H1 (cell line): ENCODE results near the gene TBCD. TPM values are rescaled to one million over a fixed set of nuclear protein-coding genes. Genes with fewer than 3 reads are reported as not detected.

Experiments used
- CTCF ChIA-PET: fragments of 300-600 bp; sonication (Branson Sonifier 250); formaldehyde crosslinking; loops from one replicate; lab custom pipeline; 2021; ENCODE audit not compliant: partially characterized antibody; lab: Charles Lee
- POLR2A ChIA-PET: fragments of 300-600 bp; sonication (Branson Sonifier 250); formaldehyde crosslinking; loops from one replicate; lab custom pipeline; 2021; ENCODE audit warnings: inconsistent platforms; ENCODE audit not compliant: partially characterized antibody; lab: Charles Lee
- DNase-seq, 2 experiments: peaks; one replicate each; pipeline versions ENCODE4 v3.0.0 to v3.0.0-alpha.2; 2010 to 2022; ENCODE audit warnings: low spot score in 2 of 2, low read depth in 1 of 2, mixed read lengths in 1 of 2
- FAIRE-seq: peaks from 2 replicates; lab custom pipeline; 2011; peaks lifted over from hg19 to GRCh38; lab: Jason Lieb, UNC
- H2AFZ ChIP-seq: 2 replicates; pipeline ENCODE4 v1.8.1; 2012; ENCODE audit warnings: low read length, inconsistent platforms
- H2AK5ac ChIP-seq: 2 replicates; pipeline ENCODE4 v1.6.1; 2013; ENCODE audit warnings: low read depth, low read length
- H2BK120ac ChIP-seq: replicated peaks from 2 replicates; pipeline ENCODE3; 2013; ENCODE audit warnings: low read depth, low read length, inconsistent platforms
- H2BK12ac ChIP-seq: 2 replicates; pipeline ENCODE4 v1.6.1; 2013; ENCODE audit warnings: low read depth, low read length
- H2BK15ac ChIP-seq: 2 replicates; pipeline ENCODE4 v1.6.1; 2013; ENCODE audit warnings: low read length
- H2BK20ac ChIP-seq: 2 replicates; pipeline ENCODE4 v1.6.1; 2013; ENCODE audit warnings: low read length
- H2BK5ac ChIP-seq: 2 replicates; pipeline ENCODE4 v1.6.1; 2013; ENCODE audit warnings: low read depth, low read length
- H3K14ac ChIP-seq: 2 replicates; pipeline ENCODE4 v1.6.1; 2013; ENCODE audit warnings: inconsistent platforms; ENCODE audit not compliant: insufficient read length
- H3K18ac ChIP-seq: 2 replicates; pipeline ENCODE4 v1.6.1; 2013; ENCODE audit warnings: low read length; ENCODE audit errors: extremely low read depth
- H3K23ac ChIP-seq: 2 replicates; pipeline ENCODE4 v1.6.1; 2013; ENCODE audit warnings: inconsistent platforms; ENCODE audit not compliant: insufficient read length
- H3K23me2 ChIP-seq: 2 replicates; pipeline ENCODE4 v1.6.1; 2013; ENCODE audit warnings: low read depth, low read length
- H3K27ac ChIP-seq: 2 replicates; pipeline ENCODE4 v1.6.1; 2011; ENCODE audit warnings: low read depth, low read length, inconsistent platforms
- H3K27me3 ChIP-seq, 4 experiments: replicated peaks in 1 of 4; 1 replicate in 1 of 4; 2 replicates in 3 of 4; pipeline versions ENCODE4 v1.6.1 to v1.8.1; 2011 to 2013; ENCODE audit warnings: low read length in 3 of 4, mild to moderate bottlenecking in 3 of 4, inconsistent platforms in 2 of 4, mixed read lengths in 2 of 4, moderate library complexity in 1 of 4; ENCODE audit not compliant: control insufficient read depth in 3 of 4, insufficient read depth in 3 of 4; ENCODE audit errors: extremely low read depth in 1 of 4
- H3K36me3 ChIP-seq, 4 experiments: 2 replicates each; pipeline versions ENCODE4 v1.6.1 to v1.8.1; 2011 to 2013; ENCODE audit warnings: mild to moderate bottlenecking in 4 of 4, low read length in 3 of 4, moderate library complexity in 2 of 4, control low read depth in 1 of 4, inconsistent platforms in 1 of 4; ENCODE audit not compliant: insufficient read depth in 4 of 4, control insufficient read depth in 2 of 4
- H3K4ac ChIP-seq: replicated peaks from 2 replicates; pipeline ENCODE3; 2013; ENCODE audit warnings: low read length, low read depth, mixed read lengths, inconsistent platforms; ENCODE audit not compliant: insufficient read length
- H3K4me1 ChIP-seq, 4 experiments: replicated peaks in 1 of 4; 1 replicate in 1 of 4; 2 replicates in 3 of 4; pipeline versions ENCODE4 v1.6.1 to v1.8.1; 2011 to 2013; ENCODE audit warnings: low read length in 3 of 4, inconsistent platforms in 2 of 4, mixed read lengths in 1 of 4; ENCODE audit not compliant: insufficient read depth in 4 of 4, control insufficient read depth in 3 of 4
- H3K4me2 ChIP-seq, 2 experiments: 2 replicates each; pipeline versions ENCODE4 v1.6.1 to v1.8.1; 2011 to 2013; ENCODE audit warnings: low read depth in 2 of 2, low read length in 2 of 2, control low read depth in 1 of 2, inconsistent platforms in 1 of 2, mild to moderate bottlenecking in 1 of 2; ENCODE audit not compliant: insufficient read depth in 1 of 2
- H3K4me3 ChIP-seq, 4 experiments: fragments of 200-600, 300-600 bp in 1 of 4; sonication (generic), shearing (Covaris generic), sonication (Bioruptor Twin) in 1 of 4; 2 replicates each; pipeline versions ENCODE4 v1.5.1 to v1.8.1; 2011 to 2016; ENCODE audit warnings: low read length in 4 of 4, low read depth in 3 of 4, control low read depth in 2 of 4, inconsistent platforms in 2 of 4, mild to moderate bottlenecking in 2 of 4, mixed read lengths in 1 of 4, moderate library complexity in 1 of 4; ENCODE audit not compliant: insufficient read depth in 2 of 4; ENCODE audit errors: extremely low read depth in 1 of 4
- H3K56ac ChIP-seq: replicated peaks from 2 replicates; pipeline ENCODE3; 2013; ENCODE audit warnings: low read depth, mild to moderate bottlenecking, mixed read lengths, low read length, inconsistent platforms; ENCODE audit not compliant: insufficient read length
- H3K79me1 ChIP-seq: 2 replicates; pipeline ENCODE4 v1.6.1; 2013; ENCODE audit warnings: low read depth, low read length, control low read depth
- H3K79me2 ChIP-seq, 2 experiments: 2 replicates each; pipeline versions ENCODE4 v1.6.1 to v1.8.1; 2012 to 2013; ENCODE audit warnings: low read length in 2 of 2, mild to moderate bottlenecking in 2 of 2, inconsistent platforms in 1 of 2; ENCODE audit not compliant: insufficient read depth in 2 of 2, control insufficient read depth in 1 of 2
- H3K9ac ChIP-seq, 4 experiments: replicated peaks in 1 of 4; 1 replicate in 1 of 4; 2 replicates in 3 of 4; pipeline versions ENCODE4 v1.6.1 to v1.8.1; 2011 to 2013; ENCODE audit warnings: low read depth in 3 of 4, low read length in 3 of 4, control low read depth in 2 of 4, mild to moderate bottlenecking in 2 of 4, moderate library complexity in 2 of 4, inconsistent platforms in 1 of 4; ENCODE audit errors: extremely low read depth in 1 of 4
- H3K9me3 ChIP-seq, 2 experiments: 2 replicates each; pipeline versions ENCODE4 v1.6.1 to v1.8.1; 2012 to 2013; ENCODE audit warnings: mild to moderate bottlenecking in 2 of 2, moderate library complexity in 2 of 2, control low read depth in 1 of 2, inconsistent platforms in 1 of 2, low read depth in 1 of 2, low read length in 1 of 2, mixed read lengths in 1 of 2; ENCODE audit not compliant: insufficient read depth in 2 of 2
- H4K20me1 ChIP-seq, 2 experiments: replicated peaks in 1 of 2; 2 replicates each; pipeline versions ENCODE3 to v1.8.1; 2011 to 2013; ENCODE audit warnings: inconsistent platforms in 2 of 2, low read length in 2 of 2, mild to moderate bottlenecking in 1 of 2; ENCODE audit not compliant: insufficient read depth in 2 of 2, control insufficient read depth in 1 of 2
- H4K5ac ChIP-seq: 2 replicates; pipeline ENCODE4 v1.6.1; 2013; ENCODE audit warnings: low read length, low read depth, mixed read lengths, inconsistent platforms; ENCODE audit not compliant: insufficient read length
- H4K8ac ChIP-seq: 2 replicates; pipeline ENCODE4 v1.8.0; 2013; ENCODE audit warnings: mild to moderate bottlenecking, moderate library complexity, low read length, inconsistent platforms; ENCODE audit not compliant: insufficient read depth; ENCODE audit errors: extremely low read depth
- H4K91ac ChIP-seq: replicated peaks from 2 replicates; pipeline ENCODE3; 2013; ENCODE audit warnings: low read length, mixed read lengths, inconsistent platforms; ENCODE audit not compliant: insufficient read length
- CEBPB ChIP-seq: IDR thresholded peaks from 2 replicates; pipeline ENCODE4 v1.6.1; 2012; ENCODE audit warnings: low read depth, low read length
- HDAC2 ChIP-seq, 2 experiments: fragments of 300-600 bp in 1 of 2; sonication (generic) in 1 of 2; IDR thresholded peaks; 2 replicates each; pipeline ENCODE4 v1.6.1; 2011 to 2012; ENCODE audit warnings: low read depth in 2 of 2, low read length in 2 of 2, mild to moderate bottlenecking in 2 of 2, moderate library complexity in 2 of 2, borderline replicate concordance in 1 of 2, inconsistent platforms in 1 of 2
- POLR2A ChIP-seq, 2 experiments: IDR thresholded peaks; 1 replicate in 1 of 2; 2 replicates in 1 of 2; pipeline ENCODE4 v1.6.1; 2011; ENCODE audit warnings: low read depth in 2 of 2, low read length in 2 of 2, mild to moderate bottlenecking in 2 of 2; ENCODE audit errors: control extremely low read depth in 1 of 2
- POU5F1 ChIP-seq: IDR thresholded peaks from 2 replicates; pipeline ENCODE4 v1.6.1; 2011; ENCODE audit warnings: low read depth, mild to moderate bottlenecking, low read length, moderate library complexity
- SAP30 ChIP-seq: fragments of 300-600 bp; sonication (generic); IDR thresholded peaks from 2 replicates; pipeline ENCODE4 v1.7.1; 2012; ENCODE audit warnings: low read length, moderate library complexity, mild to moderate bottlenecking, inconsistent platforms; ENCODE audit not compliant: insufficient read depth, insufficient replicate concordance
- TEAD4 ChIP-seq: IDR thresholded peaks from 2 replicates; pipeline ENCODE4 v1.6.1; 2012; ENCODE audit warnings: low read depth, low read length, inconsistent platforms, mixed read lengths
- WGBS, 2 experiments: shearing (Covaris generic) in 1 of 2; methylation state at CpG; one replicate each; pipeline versions ENCODE4 v1.1.6 to v1.1.7; 2013 to 2015; ENCODE audit warnings: low lambda C conversion rate in 2 of 2, mixed read lengths in 2 of 2, inconsistent platforms in 1 of 2, low coverage in 1 of 2, missing lambda C conversion rate in 1 of 2; ENCODE audit not compliant: insufficient replicate concordance in 2 of 2, insufficient coverage in 1 of 2, insufficient read length in 1 of 2; ENCODE audit errors: extremely low coverage in 1 of 2, missing lambda C conversion rate in 1 of 2; 5-methylcytosine and 5-hydroxymethylcytosine counted together
- polyA plus RNA-seq, 7 experiments: library from polyadenylated mRNA; depleted of rRNA in 3 of 7; stranded (reverse) in 5 of 7; unstranded in 2 of 7; fragments of >200 nt in 5 of 7; fragments of 200-250 nt in 2 of 7; gene quantifications; 1 replicate in 5 of 7; 2 replicates in 1 of 7; 4 replicates in 1 of 7; pipeline versions ENCODE4 v1.2.1 to v1.2.3, GENCODE V29; 2011 to 2013; ENCODE audit warnings: missing spikeins in 2 of 7, mixed read lengths in 2 of 7
- total RNA-seq: library from RNA; stranded (reverse); fragmentation: NEBNext Ultra II Directional; extraction: Animal tissue kit (Norgen Biotek cat#: 25700); gene quantifications from 2 replicates; pipeline ENCODE4 v1.2.1, GENCODE V29; 2021

The TBCD gene
- total and polyA plus RNA-seq, 2 of the 8 experiments (the other 6 are each of a cell fraction or from before 2014, with no cell fraction given) = 118 to 162 TPM

DNA sequence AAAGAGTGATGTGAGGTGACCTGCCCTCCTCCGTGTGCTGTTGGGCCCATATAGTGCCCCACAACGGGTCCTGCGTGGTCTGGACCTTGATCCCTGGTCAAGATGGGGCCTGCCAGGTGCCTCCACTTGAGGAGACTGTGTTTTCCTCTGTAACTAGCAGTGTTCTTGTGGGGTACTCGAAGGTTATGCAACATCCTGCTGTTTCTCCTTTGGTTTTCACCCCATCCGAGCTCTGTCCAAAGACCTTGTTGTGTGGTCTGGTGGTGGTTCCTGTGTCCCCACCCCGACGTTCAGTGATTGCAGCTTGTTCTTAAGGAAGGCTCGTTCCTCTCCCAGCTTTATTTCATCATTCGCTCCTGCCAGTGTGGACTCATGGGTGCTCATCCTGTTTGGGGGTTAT, 126.7 kb downstream of the TBCD start:
- Histone ChIP-seq H3K9me3 (no peaks in the 10 kb centered on the region), H3K79me1 (peaks cover 21% of the 10 kb centered on the region), H3K4ac (no peak overlapping the region), H3K23ac (no peak overlapping the region), H2BK20ac (no peak overlapping the region), H3K23me2 (no peaks in the 10 kb centered on the region), H3K18ac (no peak overlapping the region), H3K4me1 (peaks cover 0 to 11% (median 3%) of the 10 kb centered on the region in 4 experiments; a peak in 5 of 7 replicates), H2AK5ac (no peak overlapping the region), H3K9ac (no peak overlapping the region), H3K27me3 (no peaks in the 10 kb centered on the region), H2BK5ac (no peak overlapping the region), H2BK12ac (no peak overlapping the region), H3K56ac (no peak overlapping the region), H2AFZ (no peak overlapping the region), H4K20me1 (peaks cover 4 to 13% of the 10 kb centered on the region in 2 experiments), H3K27ac (no peak overlapping the region), H3K4me3 (no peak overlapping the region), H4K5ac (no peak overlapping the region), H2BK120ac (no peak overlapping the region), H3K14ac (no peak overlapping the region), H4K91ac (no peak overlapping the region), H4K8ac (no peak overlapping the region), H3K36me3 (peaks cover 0 to 3% (median 1%) of the 10 kb centered on the region in 4 experiments; a peak in 2 of 8 replicates), H3K79me2 (peaks cover 0 to 23% of the 10 kb centered on the region in 2 experiments; a peak in 2 of 4 replicates), H3K4me2 (no peak overlapping the region), H2BK15ac (no peak overlapping the region)
- no peak for FAIRE-seq
- WGBS, 2 experiments = 94% methylated on average over 9 of the region's 9 CpGs; no CpG with 5 or more reads in 1 of the 2 experiments
- ChIA-PET CTCF (interaction anchor here (0.6 kb wide), 1 partner anchor 48 kb away, joined by 3 read pairs; no protein-coding TSS in a partner anchor), POLR2A (no interaction called here)
- DNase-seq = no peak
- TF ChIP-seq TEAD4 = no peak
- TF ChIP-seq CEBPB = no peak
- no peak for TF ChIP-seq POU5F1
- no peak for TF ChIP-seq SAP30
- TF ChIP-seq POLR2A (IDR thresholded peaks at IDR 0.05; ENCODE audit: control extremely low read depth in 1 of 2, low read depth in 2 of 2, low read length in 2 of 2) = no peak
- TF ChIP-seq HDAC2 (IDR thresholded peaks at IDR 0.05; ENCODE audit: borderline replicate concordance in 1 of 2, low read depth in 2 of 2, low read length in 2 of 2) = no peak
